HG03558 (cell line): ENCODE results near the gene BCL11B.

Experiments used
- ATAC-seq: cut with Tn5 transposase; IDR thresholded peaks from one replicate; pipeline ENCODE4 v1.9.1; 2021; ENCODE audit warnings: moderate number of reproducible peaks; ENCODE audit not compliant: unreplicated experiment; ENCODE audit errors: extremely low read depth

The BCL11B gene

GRCh38 chr14:99257122-99257672, 14.8 kb downstream of the BCL11B start:
- no peak for ATAC-seq

GRCh38 chr14:99256483-99256874, 15.5 kb downstream of the BCL11B start:
- ATAC-seq, result no peak

GRCh38 chr14:99255621-99256482, 16.1 kb downstream of the BCL11B start:
- ATAC-seq, result no peak

- no peak for ATAC-seq
Observed at GRCh38 chr14:99254328-99255009, 17.5 kb downstream of the BCL11B start.

GRCh38 chr14:99253890-99254289, 18.1 kb downstream of the BCL11B start:
- no peak for ATAC-seq

GRCh38 chr14:99252940-99253868, 18.8 kb downstream of the BCL11B start:
- ATAC-seq, result no peak

- no peak for ATAC-seq
Observed at GRCh38 chr14:99252443-99252939, 19.5 kb downstream of the BCL11B start.

GRCh38 chr14:99251721-99252120, 20.3 kb downstream of the BCL11B start:
- ATAC-seq, result no peak

- no peak for ATAC-seq
Observed at GRCh38 chr14:99250636-99251208, 21.3 kb downstream of the BCL11B start.

GRCh38 chr14:99249389-99249788, 22.6 kb downstream of the BCL11B start:
- no peak for ATAC-seq

GRCh38 chr14:99248761-99249171, 23.2 kb downstream of the BCL11B start:
- ATAC-seq, result no peak

- ATAC-seq, result no peak
Observed at GRCh38 chr14:99247772-99248171, 24.2 kb downstream of the BCL11B start.

GRCh38 chr14:99247101-99247729, 24.8 kb downstream of the BCL11B start:
- ATAC-seq, result no peak

- no peak for ATAC-seq
Observed at GRCh38 chr14:99246536-99247097, 25.4 kb downstream of the BCL11B start.

- no peak for ATAC-seq
Observed at GRCh38 chr14:99245564-99246511, 26.2 kb downstream of the BCL11B start.

- ATAC-seq, result no peak
Observed at GRCh38 chr14:99244941-99245563, 26.9 kb downstream of the BCL11B start.

GRCh38 chr14:99244367-99244901, 27.6 kb downstream of the BCL11B start:
- ATAC-seq, result no peak
